PC-3 (cell line): Measurements from ENCODE around the gene RBPMS2. TPM values are rescaled to one million over a fixed set of nuclear protein-coding genes. Genes with fewer than 3 reads are reported as not detected.

Experiments used
- ATAC-seq: fragments of 200-7000 bp; cut with Tn5 transposase; 2 replicates; pipeline ENCODE4 v1.9.1; 2020; ENCODE audit warnings: mild to moderate bottlenecking, moderate library complexity
- BruUV-seq: library from RNA; stranded (reverse); fragments of 400-500 nt; replicated peaks from 2 replicates; lab custom pipeline; 2021; lab: Mats Ljungman, UMichigan
- CTCF ChIA-PET: fragments of 300-600 bp; sonication (Branson Sonifier 250); formaldehyde crosslinking; loops from one replicate; lab custom pipeline; 2022; ENCODE audit warnings: antibody characterized with exemption; lab: Charles Lee
- POLR2A ChIA-PET: fragments of 300-600 bp; sonication (Branson Sonifier 250); formaldehyde crosslinking; loops from one replicate; lab custom pipeline; 2022; ENCODE audit warnings: antibody characterized with exemption; ENCODE audit not compliant: unreplicated experiment; lab: Charles Lee
- DNase-seq: peaks from one replicate; pipeline ENCODE4 v3.0.0-alpha.2; 2015
- H2AFZ ChIP-seq: fragments of 300-600 bp; sonication (generic); 2 replicates; pipeline ENCODE4 v1.6.0; 2016; ENCODE audit warnings: antibody characterized with exemption, low read length
- H3F3A ChIP-seq: fragments of 300-600 bp; sonication (generic); one replicate; pipeline ENCODE4 v1.6.0; 2017; ENCODE audit warnings: antibody characterized with exemption, low read length, control low read depth, mild to moderate bottlenecking; ENCODE audit not compliant: unreplicated experiment
- H3K27ac ChIP-seq: fragments of 300-600 bp; sonication (generic); 2 replicates; pipeline ENCODE4 v1.5.1; 2016; ENCODE audit warnings: mild to moderate bottlenecking, low read length
- H3K27me3 ChIP-seq: fragments of 300-600 bp; sonication (generic); 2 replicates; pipeline ENCODE4 v1.6.1; 2016; ENCODE audit warnings: low read length, mixed read lengths
- H3K36me3 ChIP-seq: fragments of 300-600 bp; sonication (generic); 2 replicates; pipeline ENCODE4 v1.6.1; 2016; ENCODE audit warnings: low read depth, mixed run types, low read length, mixed read lengths
- H3K4me1 ChIP-seq: fragments of 300-600 bp; sonication (generic); 2 replicates; pipeline ENCODE4 v1.5.1; 2016; ENCODE audit warnings: low read length; ENCODE audit not compliant: insufficient read depth
- H3K4me2 ChIP-seq: fragments of 300-600 bp; sonication (generic); 2 replicates; pipeline ENCODE4 v1.6.0; 2016; ENCODE audit warnings: low read length
- H3K4me3 ChIP-seq: fragments of 300-600 bp; sonication (generic); 2 replicates; pipeline ENCODE4 v1.5.1; 2016; ENCODE audit warnings: mild to moderate bottlenecking, low read length, mixed read lengths
- H3K79me2 ChIP-seq: fragments of 300-600 bp; sonication (generic); 2 replicates; pipeline ENCODE4 v1.6.1; 2017; ENCODE audit warnings: low read length, mixed read lengths
- H3K9ac ChIP-seq: fragments of 300-600 bp; sonication (generic); 2 replicates; pipeline ENCODE4 v1.6.0; 2016; ENCODE audit warnings: mild to moderate bottlenecking, low read length
- H3K9me2 ChIP-seq: fragments of 300-600 bp; sonication (generic); replicated peaks from 2 replicates; pipeline ENCODE4 v1.6.1; 2016; ENCODE audit warnings: mixed run types, low read length, mixed read lengths
- H3K9me3 ChIP-seq: fragments of 300-600 bp; sonication (generic); 2 replicates; pipeline ENCODE4 v1.6.1; 2016; ENCODE audit warnings: low read length, mixed read lengths
- H4K20me1 ChIP-seq: fragments of 300-600 bp; sonication (generic); 2 replicates; pipeline ENCODE4 v1.6.1; 2016; ENCODE audit warnings: low read length, mixed read lengths
- CTCF ChIP-seq: fragments of 300-600 bp; sonication (generic); conservative IDR thresholded peaks from 2 replicates; pipeline ENCODE4 v1.5.1; 2017; ENCODE audit warnings: antibody characterized with exemption, low read depth, mild to moderate bottlenecking, low read length
- EZH2 ChIP-seq: fragments of 300-600 bp; sonication (generic); IDR thresholded peaks from one replicate; pipeline ENCODE4 v1.6.1; 2017; ENCODE audit warnings: antibody characterized with exemption, mild to moderate bottlenecking, low read length; ENCODE audit not compliant: unreplicated experiment
- EZH2phosphoT487 ChIP-seq: fragments of 300-600 bp; sonication (generic); IDR thresholded peaks from 2 replicates; pipeline ENCODE4 v1.6.1; 2018; ENCODE audit warnings: mild to moderate bottlenecking, antibody characterized with exemption, low read length, borderline replicate concordance
- intact Hi-C: fragments of 100-400 bp; cut with micrococcal nuclease; formaldehyde crosslinking; loops from 2 replicates; pipeline ENCODE4 v1.9.0; 2023
- total RNA-seq: library from RNA; depleted of rRNA; stranded (reverse); fragments of >200 nt; gene quantifications from 2 replicates; pipeline ENCODE4 v1.2.3, GENCODE V29; 2014

Gene RBPMS2
- total RNA-seq, 1 experiment from 2014 or later, result not detected

GRCh38 chr15:64779630-64780029 lies 4.2 kb upstream of the RBPMS2 start:
- Histone ChIP-seq H2AFZ (no peak overlapping the region), H3K4me3 (no peak overlapping the region), H3K27me3 (peaks cover under 1% of the 10 kb centered on the region), H3K9me3 (no peaks in the 10 kb centered on the region), H3K9me2 (no peaks in the 10 kb centered on the region), H3K36me3 (no peaks in the 10 kb centered on the region), H3K4me1 (no peaks in the 10 kb centered on the region), H3F3A (no peaks in the 10 kb centered on the region), H3K79me2 (no peaks in the 10 kb centered on the region), H4K20me1 (no peaks in the 10 kb centered on the region), H3K27ac (no peak overlapping the region), H3K9ac (no peak overlapping the region), H3K4me2 (no peak overlapping the region)
- ATAC-seq (no peak), DNase-seq (no peak)
- intact Hi-C loops, result no loop called here
- ChIA-PET CTCF (no interaction called here), POLR2A (no interaction called here)
- no TSS peak for BruUV-seq
- TF ChIP-seq EZH2, result no peak
- TF ChIP-seq CTCF, result no peak
- TF ChIP-seq EZH2phosphoT487, result no peak

GRCh38 chr15:64779024-64779423 lies 3.6 kb upstream of the RBPMS2 start:
- H3K9me3 ChIP-seq, result no peaks in the 10 kb centered on the region
- H2AFZ ChIP-seq, result no peak overlapping the region
- H3K27me3 ChIP-seq, result peaks cover 6% of the 10 kb centered on the region
- POLR2A ChIA-PET, result no interaction called here
- H3K4me3 ChIP-seq, result no peak overlapping the region
- H3K9me2 ChIP-seq, result no peaks in the 10 kb centered on the region
- BruUV-seq, result no TSS peak
- no peaks in the 10 kb centered on the region for H4K20me1 ChIP-seq
- intact Hi-C loops, result no loop called here
- H3K9ac ChIP-seq, result no peak overlapping the region
- CTCF ChIA-PET, result no interaction called here
- no peaks in the 10 kb centered on the region for H3K4me1 ChIP-seq
- TF ChIP-seq EZH2, result no peak
- TF ChIP-seq CTCF, result no peak
- TF ChIP-seq EZH2phosphoT487, result no peak
- H3K79me2 ChIP-seq, result no peaks in the 10 kb centered on the region
- no peak for DNase-seq
- no peak for ATAC-seq
- no peaks in the 10 kb centered on the region for H3F3A ChIP-seq
- no peaks in the 10 kb centered on the region for H3K36me3 ChIP-seq
- no peak overlapping the region for H3K27ac ChIP-seq
- H3K4me2 ChIP-seq, result no peak overlapping the region

- Histone ChIP-seq H3K9me2 (no peaks in the 10 kb centered on the region), H3K4me3 (no peak overlapping the region), H3K4me2 (no peak overlapping the region), H3K4me1 (no peaks in the 10 kb centered on the region), H3K79me2 (no peaks in the 10 kb centered on the region), H2AFZ (no peak overlapping the region), H3K27me3 (peaks cover 13% of the 10 kb centered on the region), H4K20me1 (no peaks in the 10 kb centered on the region), H3K9ac (no peak overlapping the region), H3K27ac (no peak overlapping the region), H3F3A (no peaks in the 10 kb centered on the region), H3K36me3 (no peaks in the 10 kb centered on the region), H3K9me3 (no peaks in the 10 kb centered on the region)
- no peak for TF ChIP-seq EZH2phosphoT487
- TF ChIP-seq CTCF, result no peak
- no peak for TF ChIP-seq EZH2
- no TSS peak for BruUV-seq
- ATAC-seq, result no peak
- POLR2A ChIA-PET, result no interaction called here
- CTCF ChIA-PET, result no interaction called here
- intact Hi-C loops, result no loop called here
- no peak for DNase-seq
Observed at GRCh38 chr15:64776402-64776786, 1.0 kb upstream of the RBPMS2 start.
